ENCODE measurements around the gene TXLNB.
"Not testable (repeated sequence)": the region's sequence is repeated elsewhere in the genome, so short reads cannot be mapped to it uniquely, and the experiment has no call there.

Gene TXLNB

GRCh38 chr6:139235661-139236060 lies 56.1 kb downstream of the TXLNB start:
- DNase-seq (ENCODE audit: low read depth): no peak

GRCh38 chr6:139234193-139234592 lies 57.6 kb downstream of the TXLNB start:
- not testable (repeated sequence) for DNase-seq (ENCODE audit: low read depth)

GRCh38 chr6:139231206-139231605 lies 60.6 kb downstream of the TXLNB start:
- DNase-seq (ENCODE audit: low read depth): no peak

GRCh38 chr6:139230391-139230840 lies 61.4 kb downstream of the TXLNB start:
- DNase-seq (ENCODE audit: low read depth): no peak

GRCh38 chr6:139228387-139228786 lies 63.4 kb downstream of the TXLNB start:
- DNase-seq (ENCODE audit: low read depth): not testable (repeated sequence)

GRCh38 chr6:139219746-139220145 lies 72.1 kb downstream of the TXLNB start:
- DNase-seq (ENCODE audit: low read depth): no peak

- DNase-seq (ENCODE audit: low read depth): peak; percentile 91
Observed at GRCh38 chr6:139219271-139219729, 72.5 kb downstream of the TXLNB start.

GRCh38 chr6:139212460-139212859 lies 79.3 kb downstream of the TXLNB start:
- not testable (repeated sequence) for DNase-seq (ENCODE audit: low read depth)

- not testable (repeated sequence) for DNase-seq (ENCODE audit: low read depth)
Observed at GRCh38 chr6:139210766-139211165, 81.0 kb downstream of the TXLNB start.

- no peak for DNase-seq (ENCODE audit: low read depth)
Observed at GRCh38 chr6:139205843-139206242, 86.0 kb downstream of the TXLNB start.

- DNase-seq (ENCODE audit: low read depth): no peak
Observed at GRCh38 chr6:139204978-139205377, 86.8 kb downstream of the TXLNB start.

GRCh38 chr6:139201378-139201777 lies 90.4 kb downstream of the TXLNB start:
- no peak for DNase-seq (ENCODE audit: low read depth)

GRCh38 chr6:139198529-139199288 lies 93.1 kb downstream of the TXLNB start:
- no peak for DNase-seq (ENCODE audit: low read depth)

- no peak for DNase-seq (ENCODE audit: low read depth)
Observed at GRCh38 chr6:139194740-139195139, 97.1 kb downstream of the TXLNB start.
